GM13976 (cell line): ENCODE data around the gene VPS4B.

Source experiments
- DNase-seq: peaks from one replicate; pipeline ENCODE4 v3.0.0; 2012; ENCODE audit warnings: low spot score
- in situ Hi-C: fragments of 300-500 bp; cut with MboI; formaldehyde crosslinking; loops from one replicate; pipeline ENCODE4 v1.12.0; 2022; ENCODE audit warnings: low sequenced_read_pairs, mixed read lengths, inconsistent platforms; ENCODE audit not compliant: unreplicated experiment
- TF ChIP-seq, protein P1 (sequence below): IDR thresholded peaks from 2 replicates; pipeline ENCODE4 v1.5.1; 2012; ENCODE audit warnings: borderline replicate concordance, mild to moderate bottlenecking; ENCODE audit not compliant: insufficient read depth; ENCODE audit errors: extremely low read depth, missing control alignments, control extremely low read depth

The VPS4B gene

DNA sequence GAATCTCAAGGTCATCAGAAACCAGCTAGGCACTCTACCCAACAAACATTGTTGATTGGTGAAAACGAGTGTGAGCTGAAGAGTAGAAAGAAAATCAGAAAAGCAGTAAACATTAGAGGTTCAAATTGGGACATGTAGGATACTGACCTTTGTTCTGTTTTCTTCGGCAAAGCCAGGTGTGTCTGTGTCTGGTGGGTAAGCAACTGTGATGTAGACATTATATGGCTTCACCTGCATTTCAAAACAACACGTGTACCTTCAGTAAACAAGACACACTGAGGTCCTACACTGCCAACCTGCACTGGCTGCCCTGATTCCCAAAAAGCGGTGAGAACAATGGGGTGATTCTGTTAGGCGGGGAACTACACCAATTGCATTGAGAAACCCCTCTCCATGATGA lies 78.0 kb downstream of the VPS4B start:
- in situ Hi-C loops, result loop anchor here (10.0 kb wide), 1 partner anchor 81 kb away; the partner anchor contains the start of gene VPS4B
- DNase-seq, result no peak
- TF ChIP-seq, protein P1, sequence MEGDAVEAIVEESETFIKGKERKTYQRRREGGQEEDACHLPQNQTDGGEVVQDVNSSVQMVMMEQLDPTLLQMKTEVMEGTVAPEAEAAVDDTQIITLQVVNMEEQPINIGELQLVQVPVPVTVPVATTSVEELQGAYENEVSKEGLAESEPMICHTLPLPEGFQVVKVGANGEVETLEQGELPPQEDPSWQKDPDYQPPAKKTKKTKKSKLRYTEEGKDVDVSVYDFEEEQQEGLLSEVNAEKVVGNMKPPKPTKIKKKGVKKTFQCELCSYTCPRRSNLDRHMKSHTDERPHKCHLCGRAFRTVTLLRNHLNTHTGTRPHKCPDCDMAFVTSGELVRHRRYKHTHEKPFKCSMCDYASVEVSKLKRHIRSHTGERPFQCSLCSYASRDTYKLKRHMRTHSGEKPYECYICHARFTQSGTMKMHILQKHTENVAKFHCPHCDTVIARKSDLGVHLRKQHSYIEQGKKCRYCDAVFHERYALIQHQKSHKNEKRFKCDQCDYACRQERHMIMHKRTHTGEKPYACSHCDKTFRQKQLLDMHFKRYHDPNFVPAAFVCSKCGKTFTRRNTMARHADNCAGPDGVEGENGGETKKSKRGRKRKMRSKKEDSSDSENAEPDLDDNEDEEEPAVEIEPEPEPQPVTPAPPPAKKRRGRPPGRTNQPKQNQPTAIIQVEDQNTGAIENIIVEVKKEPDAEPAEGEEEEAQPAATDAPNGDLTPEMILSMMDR, result no peak

DNA sequence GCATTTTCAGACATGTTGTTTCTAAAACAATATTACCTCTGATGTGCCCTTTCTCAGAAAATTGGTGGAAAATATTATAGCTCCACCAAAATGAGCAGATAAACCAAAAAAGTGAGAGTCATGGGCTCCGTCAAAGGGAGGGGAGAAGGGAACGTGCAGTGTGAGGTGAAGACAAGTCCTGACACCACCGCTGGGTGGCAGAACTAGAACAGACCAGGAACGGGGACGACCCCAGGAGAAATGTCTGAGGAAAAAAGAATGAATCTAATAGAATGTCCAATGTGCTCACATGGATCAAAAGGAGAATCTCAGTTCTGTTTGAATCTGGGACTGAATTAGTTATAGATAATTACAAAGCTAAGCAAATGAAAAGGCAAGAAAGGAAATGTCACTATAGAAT lies 80.1 kb downstream of the VPS4B start:
- DNase-seq, result peak; percentile 52
- TF ChIP-seq, protein P1, result peak; percentile 43
- in situ Hi-C loops, result loop anchor here (10.0 kb wide), 1 partner anchor 83 kb away; the partner anchor contains the start of gene VPS4B

DNA sequence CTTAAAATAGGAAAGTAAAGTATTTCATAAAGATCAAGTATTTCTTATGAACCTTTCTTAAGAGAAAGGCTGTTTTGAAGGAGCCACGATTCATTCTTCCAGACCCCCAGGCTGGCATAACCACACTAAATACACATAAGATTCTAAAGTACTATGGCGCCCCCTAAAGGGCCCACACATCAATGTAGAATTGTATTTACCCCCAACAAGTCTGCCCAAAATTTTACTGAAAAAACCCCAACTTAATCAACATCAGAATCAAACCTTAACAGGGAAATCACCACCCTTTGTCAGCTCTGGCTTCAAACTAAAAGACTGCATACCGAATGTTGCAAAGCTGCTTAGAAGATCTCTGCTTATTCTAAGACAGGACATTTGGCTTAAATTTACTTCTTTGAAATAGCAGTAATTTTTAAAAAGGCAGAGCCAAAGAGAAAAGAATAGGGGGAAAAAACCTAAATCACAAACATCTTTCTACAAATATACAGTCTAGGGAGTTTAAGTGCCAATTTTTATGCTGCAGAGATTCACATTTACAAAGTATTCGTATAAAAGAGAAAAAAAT lies 82.3 kb downstream of the VPS4B start:
- TF ChIP-seq, protein P1, result peak; percentile 9
- in situ Hi-C loops, result loop anchor here (10.0 kb wide), 1 partner anchor 85 kb away; the partner anchor contains the start of gene VPS4B

More for the DNA sequence above, 82.3 kb downstream of the VPS4B start:
- DNase-seq, result no peak
